ENCODE results near the gene PTPRG.

GRCh38 chr3:61822588-61822987 lies 261.2 kb downstream of the PTPRG start:
- TF ChIP-seq, protein P1, sequence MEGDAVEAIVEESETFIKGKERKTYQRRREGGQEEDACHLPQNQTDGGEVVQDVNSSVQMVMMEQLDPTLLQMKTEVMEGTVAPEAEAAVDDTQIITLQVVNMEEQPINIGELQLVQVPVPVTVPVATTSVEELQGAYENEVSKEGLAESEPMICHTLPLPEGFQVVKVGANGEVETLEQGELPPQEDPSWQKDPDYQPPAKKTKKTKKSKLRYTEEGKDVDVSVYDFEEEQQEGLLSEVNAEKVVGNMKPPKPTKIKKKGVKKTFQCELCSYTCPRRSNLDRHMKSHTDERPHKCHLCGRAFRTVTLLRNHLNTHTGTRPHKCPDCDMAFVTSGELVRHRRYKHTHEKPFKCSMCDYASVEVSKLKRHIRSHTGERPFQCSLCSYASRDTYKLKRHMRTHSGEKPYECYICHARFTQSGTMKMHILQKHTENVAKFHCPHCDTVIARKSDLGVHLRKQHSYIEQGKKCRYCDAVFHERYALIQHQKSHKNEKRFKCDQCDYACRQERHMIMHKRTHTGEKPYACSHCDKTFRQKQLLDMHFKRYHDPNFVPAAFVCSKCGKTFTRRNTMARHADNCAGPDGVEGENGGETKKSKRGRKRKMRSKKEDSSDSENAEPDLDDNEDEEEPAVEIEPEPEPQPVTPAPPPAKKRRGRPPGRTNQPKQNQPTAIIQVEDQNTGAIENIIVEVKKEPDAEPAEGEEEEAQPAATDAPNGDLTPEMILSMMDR (IDR thresholded peaks at IDR 0.05 in 2 of 3, conservative IDR thresholded peaks at IDR 0.05 in 1 of 3; ENCODE audit: borderline replicate concordance in 1 of 3, insufficient read depth in 1 of 3, low read depth in 2 of 3, low read length in 2 of 3): no peak
- TF ChIP-seq, protein P2, sequence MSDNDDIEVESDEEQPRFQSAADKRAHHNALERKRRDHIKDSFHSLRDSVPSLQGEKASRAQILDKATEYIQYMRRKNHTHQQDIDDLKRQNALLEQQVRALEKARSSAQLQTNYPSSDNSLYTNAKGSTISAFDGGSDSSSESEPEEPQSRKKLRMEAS (IDR thresholded peaks at IDR 0.05): no peak
- TF ChIP-seq POLR2A (IDR thresholded peaks at IDR 0.05; ENCODE audit: borderline replicate concordance, extremely low read depth, insufficient read depth, insufficient read length): no peak
- TF ChIP-seq JUND (IDR thresholded peaks at IDR 0.05): no peak
- TF ChIP-seq TCF7L2 (IDR thresholded peaks at IDR 0.05; ENCODE audit: borderline replicate concordance, extremely low read depth, insufficient read depth, insufficient read length): no peak
- no peak for TF ChIP-seq SRF (IDR thresholded peaks at IDR 0.05; ENCODE audit: low read depth)
- TF ChIP-seq EZH2 (IDR thresholded peaks at IDR 0.05): no peak
- TF ChIP-seq REST (IDR thresholded peaks at IDR 0.05; ENCODE audit: low read depth): no peak
- TF ChIP-seq ELF1 (IDR thresholded peaks at IDR 0.05; ENCODE audit: borderline replicate concordance, low read depth): no peak
- no peak for TF ChIP-seq YY1 (IDR thresholded peaks at IDR 0.05; ENCODE audit: extremely low read depth, insufficient replicate concordance, low read depth, low read length)
- TF ChIP-seq EZH2phosphoT487 (IDR thresholded peaks at IDR 0.05; ENCODE audit: borderline replicate concordance): no peak
- TF ChIP-seq CEBPB (IDR thresholded peaks at IDR 0.05; ENCODE audit: low read depth): no peak
- no peak for TF ChIP-seq SP1 (IDR thresholded peaks at IDR 0.05; ENCODE audit: low read depth)
- no peak for TF ChIP-seq FOSL1 (IDR thresholded peaks at IDR 0.05; ENCODE audit: low read depth)
